K562 (cell line): ENCODE measurements around the gene CDC6. TPM values are rescaled to one million over a fixed set of nuclear protein-coding genes. Genes with fewer than 3 reads are reported as not detected.

Source experiments
- CHD7 ChIP-seq: fragments of 200-600 bp; sonication (generic); IDR thresholded peaks from one replicate; pipeline ENCODE4 v1.6.1; 2012; ENCODE audit warnings: mild to moderate bottlenecking, low read depth, low read length, inconsistent platforms
- NCOA2 ChIP-seq, 2 experiments: fragments of 450-650 bp; IDR thresholded peaks; 2 replicates each; pipeline ENCODE4 v1.6.1; 2018; ENCODE audit warnings: mild to moderate bottlenecking in 2 of 2, moderate library complexity in 1 of 2; ENCODE audit not compliant: partially characterized antibody in 2 of 2
- RB1 ChIP-seq: fragments of 450-650 bp; IDR thresholded peaks from 2 replicates; pipeline ENCODE4 v1.6.1; 2017; ENCODE audit warnings: low read depth, mild to moderate bottlenecking
- REST ChIP-seq, 2 experiments: fragments of 450-650 bp; formaldehyde crosslinking in 1 of 2; IDR thresholded peaks; 2 replicates each; pipeline versions ENCODE4 v1.4.0 to v1.6.1; 2014 to 2020; ENCODE audit warnings: mild to moderate bottlenecking in 2 of 2, borderline replicate concordance in 1 of 2, low read depth in 1 of 2
- polyA plus RNA-seq, 8 experiments: library from polyadenylated mRNA; depleted of rRNA in 4 of 8; stranded (reverse) in 5 of 8; unstranded in 3 of 8; fragments of >200 nt; fragmentation: Nextera tagmentation in 2 of 8; fragmentation: Illumina TruSeq in 1 of 8; extraction: Ambion mirVana in 2 of 8; extraction: Trizol in 1 of 8; gene quantifications; 2 replicates each; pipeline versions ENCODE4 v1.2.1 to v1.2.3, GENCODE V29; 2011 to 2014; ENCODE audit warnings: inconsistent platforms in 1 of 8, missing spikeins in 1 of 8
- total RNA-seq, 7 experiments: library from RNA; depleted of rRNA in 6 of 7; stranded (reverse); fragments of >200 nt in 6 of 7; fragmentation: Illumina TruSeq in 2 of 7; extraction: Trizol in 2 of 7; gene quantifications; 2 replicates each; pipeline versions ENCODE4 v1.2.1 to v1.2.3, GENCODE V29; 2011 to 2021; ENCODE audit warnings: low replicate concordance in 1 of 7

Gene CDC6
- total and polyA plus RNA-seq, 9 of the 15 experiments (the other 6 are each of a cell fraction or from before 2014, with no cell fraction given), result 29.6 to 141 (median 106) TPM

- TF ChIP-seq REST (IDR thresholded peaks at IDR 0.05; ENCODE audit: borderline replicate concordance) (no peak), REST (CRISPR knock-in tag; IDR thresholded peaks at IDR 0.05; ENCODE audit: low read depth) (no peak), RB1 (no peak), CHD7 (no peak), NCOA2 (IDR thresholded peaks at IDR 0.05; ENCODE audit: partially characterized antibody in 2 of 2) (no peak)
These were observed 19.5 kb upstream of the CDC6 start (continued) for GRCh38 chr17:40268141-40268712.
